Stomach (tissue), 4 donors: Measurements from ENCODE around the gene CHMP1A.
"Not testable (repeated sequence)": the region's sequence is repeated elsewhere in the genome, so short reads cannot be mapped to it uniquely, and the experiment has no call there.

Source experiments
- CTCF ChIP-seq, 7 experiments: fragments of 450-650 bp in 4 of 7; fragments of 200-600 bp in 3 of 7; sonication (generic) in 3 of 7; IDR thresholded peaks; one replicate each; pipeline ENCODE4 v1.5.1; 2016 to 2019; ENCODE audit warnings: antibody characterized with exemption in 7 of 7, control low read depth in 2 of 7, mild to moderate bottlenecking in 1 of 7
- POLR2AphosphoS5 ChIP-seq, 3 donors: sonication (generic); formaldehyde crosslinking; IDR thresholded peaks; one replicate each; pipeline ENCODE4 v1.6.1; 2016; ENCODE audit warnings: antibody characterized with exemption in 3 of 3

GRCh38 chr16:89698717-89699116 is 41.2 kb upstream of the CHMP1A start:
- not testable (repeated sequence) for TF ChIP-seq CTCF, POLR2AphosphoS5 (IDR thresholded peaks at IDR 0.05)
